ENCODE results near the gene HPCAL1.
"Not testable (repeated sequence)": the region's sequence is repeated elsewhere in the genome, so short reads cannot be mapped to it uniquely, and the experiment has no call there.

DNA sequence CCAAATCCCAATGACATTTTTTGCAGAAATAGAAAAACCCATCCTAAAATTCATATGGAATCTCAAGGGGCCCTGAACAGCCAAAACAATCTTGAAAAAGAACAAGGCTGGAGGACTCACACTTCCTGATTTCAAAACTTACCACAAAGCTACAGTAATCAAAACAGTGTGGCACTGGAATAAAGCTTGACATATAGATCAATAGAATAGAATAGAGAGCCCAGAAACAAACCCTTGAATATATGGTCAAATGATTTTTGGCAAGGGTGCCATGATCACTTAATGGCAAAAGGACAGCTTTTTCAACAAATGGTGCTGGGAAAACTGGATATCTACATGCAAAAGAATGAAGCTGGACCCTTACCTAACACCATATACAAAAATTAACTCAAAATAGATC, 3.9 kb upstream of the HPCAL1 start:
- TF ChIP-seq POLR2AphosphoS5, EP300, POLR2A (IDR thresholded peaks at IDR 0.05): not testable (repeated sequence)
- TF ChIP-seq, protein P1, sequence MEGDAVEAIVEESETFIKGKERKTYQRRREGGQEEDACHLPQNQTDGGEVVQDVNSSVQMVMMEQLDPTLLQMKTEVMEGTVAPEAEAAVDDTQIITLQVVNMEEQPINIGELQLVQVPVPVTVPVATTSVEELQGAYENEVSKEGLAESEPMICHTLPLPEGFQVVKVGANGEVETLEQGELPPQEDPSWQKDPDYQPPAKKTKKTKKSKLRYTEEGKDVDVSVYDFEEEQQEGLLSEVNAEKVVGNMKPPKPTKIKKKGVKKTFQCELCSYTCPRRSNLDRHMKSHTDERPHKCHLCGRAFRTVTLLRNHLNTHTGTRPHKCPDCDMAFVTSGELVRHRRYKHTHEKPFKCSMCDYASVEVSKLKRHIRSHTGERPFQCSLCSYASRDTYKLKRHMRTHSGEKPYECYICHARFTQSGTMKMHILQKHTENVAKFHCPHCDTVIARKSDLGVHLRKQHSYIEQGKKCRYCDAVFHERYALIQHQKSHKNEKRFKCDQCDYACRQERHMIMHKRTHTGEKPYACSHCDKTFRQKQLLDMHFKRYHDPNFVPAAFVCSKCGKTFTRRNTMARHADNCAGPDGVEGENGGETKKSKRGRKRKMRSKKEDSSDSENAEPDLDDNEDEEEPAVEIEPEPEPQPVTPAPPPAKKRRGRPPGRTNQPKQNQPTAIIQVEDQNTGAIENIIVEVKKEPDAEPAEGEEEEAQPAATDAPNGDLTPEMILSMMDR (IDR thresholded peaks at IDR 0.05): not testable (repeated sequence)
